GM18870 (cell line): ENCODE results near the gene SF3A1.

Experiments used
- ATAC-seq: cut with Tn5 transposase; IDR thresholded peaks from one replicate; pipeline ENCODE4 v1.9.1; 2021; ENCODE audit warnings: moderate library complexity; ENCODE audit not compliant: unreplicated experiment

Gene SF3A1

GRCh38 chr22:30386960-30387827 is 30.5 kb upstream of the SF3A1 start, which contains the start of gene RNF215:
Gene RNF215 (minus strand): TSS chr22:30387411. CDS start chr22:30387313, 98 bp downstream.
- ATAC-seq: no peak

- no peak for ATAC-seq
Observed at GRCh38 chr22:30386608-30386959, 29.9 kb upstream of the SF3A1 start.

GRCh38 chr22:30385942-30386341 is 29.2 kb upstream of the SF3A1 start:
- ATAC-seq: no peak

GRCh38 chr22:30383061-30383460 is 26.4 kb upstream of the SF3A1 start:
- no peak for ATAC-seq

GRCh38 chr22:30382340-30382739 is 25.6 kb upstream of the SF3A1 start:
- ATAC-seq: no peak

- no peak for ATAC-seq
Observed at GRCh38 chr22:30381264-30381663, 24.6 kb upstream of the SF3A1 start.

- ATAC-seq: no peak
Observed at GRCh38 chr22:30380011-30380410, 23.3 kb upstream of the SF3A1 start.

GRCh38 chr22:30375312-30375849 is 18.7 kb upstream of the SF3A1 start:
- no peak for ATAC-seq

GRCh38 chr22:30373331-30374325 is 16.9 kb upstream of the SF3A1 start:
- no peak for ATAC-seq

- ATAC-seq: no peak
Observed at GRCh38 chr22:30372915-30373314, 16.2 kb upstream of the SF3A1 start.

- no peak for ATAC-seq
Observed at GRCh38 chr22:30371981-30372380, 15.3 kb upstream of the SF3A1 start.

- ATAC-seq: no peak
Observed at GRCh38 chr22:30371321-30371720, 14.6 kb upstream of the SF3A1 start.

GRCh38 chr22:30370641-30371230 is 14.0 kb upstream of the SF3A1 start:
- no peak for ATAC-seq

- ATAC-seq: no peak
Observed at GRCh38 chr22:30368420-30368819, 11.7 kb upstream of the SF3A1 start.

- ATAC-seq: no peak
Observed at GRCh38 chr22:30365891-30366290, 9.2 kb upstream of the SF3A1 start.

GRCh38 chr22:30362651-30363281 is 6.1 kb upstream of the SF3A1 start:
- ATAC-seq: no peak

- no peak for ATAC-seq
Observed at GRCh38 chr22:30361916-30362650, 5.4 kb upstream of the SF3A1 start.

GRCh38 chr22:30358541-30358940 is 1.8 kb upstream of the SF3A1 start:
- ATAC-seq: no peak

GRCh38 chr22:30357650-30358215 is 1.0 kb upstream of the SF3A1 start:
- ATAC-seq: no peak

GRCh38 chr22:30357236-30357570 is 509 bp upstream of the SF3A1 start:
- no peak for ATAC-seq
